22Rv1 (cell line): ENCODE data around the gene MCF2.

Experiments used
- CTCF ChIP-seq: fragments of 450-650 bp; IDR thresholded peaks from 2 replicates; pipeline ENCODE4 v1.5.1; 2017; ENCODE audit warnings: mild to moderate bottlenecking
- ZFX ChIP-seq: fragments of 450-650 bp; IDR thresholded peaks from 2 replicates; pipeline ENCODE4 v1.6.1; 2017; ENCODE audit warnings: antibody characterized with exemption, borderline replicate concordance

GRCh38 chrX:139538907-139539790 lies 168.8 kb downstream of the MCF2 start:
- TF ChIP-seq ZFX (no peak), CTCF (no peak)
